Astrocyte of the spinal cord (primary cell): ENCODE results near the gene BTG2.

Experiments used
- DNase-seq: peaks from one replicate; pipeline ENCODE4 v3.0.0; 2011; ENCODE audit warnings: low read depth, low spot score
- H3K4me3 ChIP-seq: 2 replicates; pipeline ENCODE4 v1.5.1; 2011; ENCODE audit warnings: low read depth, mild to moderate bottlenecking, low read length, moderate library complexity
- in situ Hi-C: cut with HindIII; loops from 2 replicates; pipeline ENCODE4 v1.10.0; 2017; ENCODE audit warnings: low sequenced_read_pairs
- TF ChIP-seq, protein P1 (sequence below): IDR thresholded peaks from 2 replicates; pipeline ENCODE4 v1.5.1; 2012; ENCODE audit warnings: low read depth, mild to moderate bottlenecking, low read length, inconsistent platforms

BTG2 gene

DNA sequence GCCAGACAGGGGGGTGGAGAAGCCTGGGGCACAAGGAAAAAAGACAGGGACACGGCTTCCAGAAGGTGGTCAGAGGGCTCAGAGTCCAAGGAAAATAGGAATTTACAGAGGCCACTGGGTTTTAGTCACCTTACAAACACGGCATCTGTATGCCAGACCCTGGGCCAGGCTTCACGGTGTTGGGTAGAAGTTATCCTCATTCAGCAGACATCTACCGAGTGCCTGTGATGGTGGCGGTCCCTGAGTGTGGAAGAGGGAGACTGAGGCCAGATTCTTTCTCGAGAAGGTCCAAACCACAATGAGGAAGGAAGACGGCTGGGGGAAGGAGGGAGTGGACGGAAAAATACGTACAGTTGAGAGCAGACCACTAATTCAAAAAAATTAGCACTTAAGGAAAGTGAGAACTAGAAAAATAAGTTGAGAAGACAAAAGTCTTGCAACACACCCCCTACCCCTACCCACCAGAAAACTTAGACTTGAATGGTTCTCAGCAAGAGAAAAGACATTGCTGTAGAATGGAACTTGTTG is 864 bp upstream of the BTG2 start:
- no peak for DNase-seq
- no peak overlapping the region for H3K4me3 ChIP-seq

DNA sequence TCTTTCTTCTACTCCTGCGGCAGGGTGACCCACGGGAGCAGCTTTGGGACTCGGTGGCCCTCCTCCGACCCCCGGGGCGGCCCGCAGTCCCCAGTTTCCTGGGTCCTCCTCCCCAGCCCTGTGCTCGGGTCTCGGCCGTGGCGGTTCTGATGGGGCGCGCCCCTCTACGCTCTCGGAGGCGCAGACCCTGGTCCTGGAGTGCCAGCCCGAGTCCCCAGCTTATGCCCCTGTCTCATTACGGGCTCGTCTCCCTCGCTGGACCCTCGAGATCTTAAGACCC is 430 bp downstream of the BTG2 start:
- H3K4me3 ChIP-seq: peak overlapping the region; percentile 77
- DNase-seq: no peak
- TF ChIP-seq, protein P1, sequence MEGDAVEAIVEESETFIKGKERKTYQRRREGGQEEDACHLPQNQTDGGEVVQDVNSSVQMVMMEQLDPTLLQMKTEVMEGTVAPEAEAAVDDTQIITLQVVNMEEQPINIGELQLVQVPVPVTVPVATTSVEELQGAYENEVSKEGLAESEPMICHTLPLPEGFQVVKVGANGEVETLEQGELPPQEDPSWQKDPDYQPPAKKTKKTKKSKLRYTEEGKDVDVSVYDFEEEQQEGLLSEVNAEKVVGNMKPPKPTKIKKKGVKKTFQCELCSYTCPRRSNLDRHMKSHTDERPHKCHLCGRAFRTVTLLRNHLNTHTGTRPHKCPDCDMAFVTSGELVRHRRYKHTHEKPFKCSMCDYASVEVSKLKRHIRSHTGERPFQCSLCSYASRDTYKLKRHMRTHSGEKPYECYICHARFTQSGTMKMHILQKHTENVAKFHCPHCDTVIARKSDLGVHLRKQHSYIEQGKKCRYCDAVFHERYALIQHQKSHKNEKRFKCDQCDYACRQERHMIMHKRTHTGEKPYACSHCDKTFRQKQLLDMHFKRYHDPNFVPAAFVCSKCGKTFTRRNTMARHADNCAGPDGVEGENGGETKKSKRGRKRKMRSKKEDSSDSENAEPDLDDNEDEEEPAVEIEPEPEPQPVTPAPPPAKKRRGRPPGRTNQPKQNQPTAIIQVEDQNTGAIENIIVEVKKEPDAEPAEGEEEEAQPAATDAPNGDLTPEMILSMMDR: no peak
- in situ Hi-C loops: no loop called here

More for the DNA sequence above, 864 bp upstream of the BTG2 start:
- in situ Hi-C loops: no loop called here
- TF ChIP-seq, protein P1: no peak

DNA sequence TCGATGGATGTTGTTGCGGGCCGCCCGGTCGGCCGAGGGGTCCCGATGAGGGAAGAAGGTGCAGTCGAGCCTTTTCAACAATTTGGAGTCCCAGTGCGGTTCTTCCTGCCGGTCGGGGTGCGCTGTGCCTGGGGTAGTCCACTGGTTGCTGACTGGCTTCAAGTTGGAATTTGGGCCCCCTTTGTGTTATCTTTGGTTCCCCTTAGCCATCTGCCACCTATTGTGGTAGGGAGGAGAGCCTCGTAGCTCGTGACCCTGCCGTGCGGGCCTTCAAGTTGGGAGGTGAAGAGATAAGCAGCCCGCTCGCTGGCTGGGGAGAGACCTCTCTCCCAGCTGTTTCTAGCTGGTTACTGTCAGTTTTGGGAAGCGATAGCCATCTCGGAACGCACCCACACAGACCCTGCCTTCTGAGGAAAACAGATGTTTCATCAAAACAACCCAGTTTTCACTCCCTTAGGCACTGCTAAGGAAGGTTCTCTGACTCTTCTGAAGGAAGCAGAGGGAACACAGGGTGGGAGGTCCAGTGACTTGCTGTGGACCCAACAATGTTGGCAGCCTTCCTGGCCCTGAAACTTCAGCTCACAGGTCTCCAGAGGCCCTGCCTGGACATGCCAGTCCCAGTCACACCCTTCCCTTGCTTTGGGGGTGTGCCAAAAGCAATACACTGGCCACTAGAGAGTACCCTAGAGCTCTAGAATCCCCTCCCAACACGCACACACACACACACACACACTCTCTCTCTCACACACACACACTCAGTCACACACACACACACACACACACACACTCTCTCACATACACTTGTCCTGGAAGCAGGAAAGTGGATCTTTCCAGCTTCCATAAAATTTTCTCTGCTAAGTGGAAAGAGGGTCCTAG is 1.0 kb downstream of the BTG2 start:
- DNase-seq: peak; percentile 79
- peak overlapping the region; percentile 77 for H3K4me3 ChIP-seq
- TF ChIP-seq, protein P1: no peak
- in situ Hi-C loops: no loop called here

DNA sequence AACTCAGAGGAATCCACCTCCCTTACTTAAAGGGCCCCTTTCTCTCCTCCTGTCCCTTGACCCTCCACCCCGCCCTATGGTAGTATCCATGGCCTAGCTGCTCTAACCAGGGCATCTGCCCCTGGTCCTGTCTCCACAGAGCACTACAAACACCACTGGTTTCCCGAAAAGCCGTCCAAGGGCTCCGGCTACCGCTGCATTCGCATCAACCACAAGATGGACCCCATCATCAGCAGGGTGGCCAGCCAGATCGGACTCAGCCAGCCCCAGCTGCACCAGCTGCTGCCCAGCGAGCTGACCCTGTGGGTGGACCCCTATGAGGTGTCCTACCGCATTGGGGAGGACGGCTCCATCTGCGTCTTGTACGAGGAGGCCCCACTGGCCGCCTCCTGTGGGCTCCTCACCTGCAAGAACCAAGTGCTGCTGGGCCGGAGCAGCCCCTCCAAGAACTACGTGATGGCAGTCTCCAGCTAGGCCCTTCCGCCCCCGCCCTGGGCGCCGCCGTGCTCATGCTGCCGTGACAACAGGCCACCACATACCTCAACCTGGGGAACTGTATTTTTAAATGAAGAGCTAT is 1.7 kb downstream of the BTG2 start:
- in situ Hi-C loops: no loop called here
- peak; percentile 24 for DNase-seq
- H3K4me3 ChIP-seq: peak overlapping the region; percentile 77
- TF ChIP-seq, protein P1: no peak

DNA sequence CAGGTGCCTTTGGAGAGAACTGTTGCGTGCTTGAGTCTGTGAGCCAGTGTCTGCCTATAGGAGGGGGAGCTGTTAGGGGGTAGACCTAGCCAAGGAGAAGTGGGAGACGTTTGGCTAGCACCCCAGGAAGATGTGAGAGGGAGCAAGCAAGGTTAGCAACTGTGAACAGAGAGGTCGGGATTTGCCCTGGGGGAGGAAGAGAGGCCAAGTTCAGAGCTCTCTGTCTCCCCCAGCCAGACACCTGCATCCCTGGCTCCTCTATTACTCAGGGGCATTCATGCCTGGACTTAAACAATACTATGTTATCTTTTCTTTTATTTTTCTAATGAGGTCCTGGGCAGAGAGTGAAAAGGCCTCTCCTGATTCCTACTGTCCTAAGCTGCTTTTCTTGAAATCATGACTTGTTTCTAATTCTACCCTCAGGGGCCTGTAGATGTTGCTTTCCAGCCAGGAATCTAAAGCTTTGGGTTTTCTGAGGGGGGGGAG is 2.4 kb downstream of the BTG2 start:
- DNase-seq: no peak
- H3K4me3 ChIP-seq: peak overlapping the region; percentile 6
- TF ChIP-seq, protein P1: no peak
- in situ Hi-C loops: no loop called here

DNA sequence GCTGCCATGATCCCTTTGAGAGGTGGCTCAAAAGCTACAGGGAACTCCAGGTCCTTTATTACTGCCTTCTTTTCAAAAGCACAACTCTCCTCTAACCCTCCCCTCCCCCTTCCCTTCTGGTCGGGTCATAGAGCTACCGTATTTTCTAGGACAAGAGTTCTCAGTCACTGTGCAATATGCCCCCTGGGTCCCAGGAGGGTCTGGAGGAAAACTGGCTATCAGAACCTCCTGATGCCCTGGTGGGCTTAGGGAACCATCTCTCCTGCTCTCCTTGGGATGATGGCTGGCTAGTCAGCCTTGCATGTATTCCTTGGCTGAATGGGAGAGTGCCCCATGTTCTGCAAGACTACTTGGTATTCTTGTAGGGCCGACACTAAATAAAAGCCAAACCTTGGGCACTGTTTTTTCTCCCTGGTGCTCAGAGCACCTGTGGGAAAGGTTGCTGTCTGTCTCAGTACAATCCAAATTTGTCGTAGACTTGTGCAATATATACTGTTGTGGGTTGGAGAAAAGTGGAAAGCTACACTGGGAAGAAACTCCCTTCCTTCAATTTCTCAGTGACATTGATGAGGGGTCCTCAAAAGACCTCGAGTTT is 3.1 kb downstream of the BTG2 start:
- no peak overlapping the region for H3K4me3 ChIP-seq
- in situ Hi-C loops: no loop called here
- no peak for DNase-seq
- TF ChIP-seq, protein P1: no peak
